ENCODE results near the gene POLA2.

DNA sequence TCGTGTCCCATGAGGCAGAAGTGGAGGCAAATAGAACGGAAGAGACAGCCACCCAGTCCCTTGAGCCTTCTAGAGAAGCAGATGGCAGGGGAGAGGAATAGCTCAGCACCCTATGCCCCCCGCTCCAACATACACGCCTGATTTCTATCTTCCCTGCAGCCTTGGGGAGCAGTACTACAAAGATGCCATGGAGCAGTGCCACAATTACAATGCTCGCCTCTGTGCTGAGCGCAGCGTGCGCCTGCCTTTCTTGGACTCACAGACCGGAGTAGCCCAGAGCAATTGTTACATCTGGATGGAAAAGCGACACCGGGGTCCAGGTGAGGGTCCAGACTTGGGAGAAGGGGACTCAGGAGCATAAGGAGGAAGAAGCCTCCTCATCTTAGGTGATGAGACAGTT is 78.5 kb downstream of the POLA2 start:
- TF ChIP-seq POLR2A (IDR thresholded peaks at IDR 0.05), result no peak
- TF ChIP-seq, protein P1, sequence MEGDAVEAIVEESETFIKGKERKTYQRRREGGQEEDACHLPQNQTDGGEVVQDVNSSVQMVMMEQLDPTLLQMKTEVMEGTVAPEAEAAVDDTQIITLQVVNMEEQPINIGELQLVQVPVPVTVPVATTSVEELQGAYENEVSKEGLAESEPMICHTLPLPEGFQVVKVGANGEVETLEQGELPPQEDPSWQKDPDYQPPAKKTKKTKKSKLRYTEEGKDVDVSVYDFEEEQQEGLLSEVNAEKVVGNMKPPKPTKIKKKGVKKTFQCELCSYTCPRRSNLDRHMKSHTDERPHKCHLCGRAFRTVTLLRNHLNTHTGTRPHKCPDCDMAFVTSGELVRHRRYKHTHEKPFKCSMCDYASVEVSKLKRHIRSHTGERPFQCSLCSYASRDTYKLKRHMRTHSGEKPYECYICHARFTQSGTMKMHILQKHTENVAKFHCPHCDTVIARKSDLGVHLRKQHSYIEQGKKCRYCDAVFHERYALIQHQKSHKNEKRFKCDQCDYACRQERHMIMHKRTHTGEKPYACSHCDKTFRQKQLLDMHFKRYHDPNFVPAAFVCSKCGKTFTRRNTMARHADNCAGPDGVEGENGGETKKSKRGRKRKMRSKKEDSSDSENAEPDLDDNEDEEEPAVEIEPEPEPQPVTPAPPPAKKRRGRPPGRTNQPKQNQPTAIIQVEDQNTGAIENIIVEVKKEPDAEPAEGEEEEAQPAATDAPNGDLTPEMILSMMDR (IDR thresholded peaks at IDR 0.05), result no peak
- no peak for TF ChIP-seq EP300 (IDR thresholded peaks at IDR 0.05)
- TF ChIP-seq POLR2AphosphoS5 (IDR thresholded peaks at IDR 0.05), result no peak
